Measurements from ENCODE around the gene VAV3. TPM values are rescaled to one million over a fixed set of nuclear protein-coding genes. Genes with fewer than 3 reads are reported as not detected.

VAV3 gene
- total RNA-seq, 1 donor from 2014 or later, result 4.8 TPM

DNA sequence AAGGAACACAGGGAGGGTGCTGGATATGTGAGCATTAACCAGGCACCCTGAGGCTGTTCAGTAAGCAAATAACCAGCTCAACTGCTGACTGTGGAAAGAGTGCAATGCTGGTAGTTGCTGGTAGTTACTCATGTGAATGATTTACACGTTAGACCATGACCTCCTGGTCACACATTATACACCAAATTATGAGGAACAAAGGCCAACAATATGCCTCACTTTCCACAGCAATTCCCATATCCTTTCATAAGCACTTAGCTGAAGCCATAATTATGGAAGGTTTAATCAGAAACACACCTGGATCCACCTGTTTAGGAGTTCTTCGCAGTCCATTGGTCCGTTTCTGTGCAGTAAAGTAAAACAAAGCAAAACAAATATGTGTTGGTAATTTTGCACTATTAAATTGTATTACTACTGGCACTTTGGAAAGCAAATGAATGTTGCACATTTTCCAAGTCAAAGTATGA, 281.8 kb downstream of the VAV3 start:
- Histone ChIP-seq H3K27me3 (ENCODE audit: control insufficient read depth, insufficient read depth, low read length) (no peaks in the 10 kb centered on the region), H3K36me3 (ENCODE audit: control insufficient read depth, insufficient read depth, low read length) (no peaks in the 10 kb centered on the region), H3K4me3 (ENCODE audit: low read depth, low read length) (no peak overlapping the region)
- TF ChIP-seq, protein P1, sequence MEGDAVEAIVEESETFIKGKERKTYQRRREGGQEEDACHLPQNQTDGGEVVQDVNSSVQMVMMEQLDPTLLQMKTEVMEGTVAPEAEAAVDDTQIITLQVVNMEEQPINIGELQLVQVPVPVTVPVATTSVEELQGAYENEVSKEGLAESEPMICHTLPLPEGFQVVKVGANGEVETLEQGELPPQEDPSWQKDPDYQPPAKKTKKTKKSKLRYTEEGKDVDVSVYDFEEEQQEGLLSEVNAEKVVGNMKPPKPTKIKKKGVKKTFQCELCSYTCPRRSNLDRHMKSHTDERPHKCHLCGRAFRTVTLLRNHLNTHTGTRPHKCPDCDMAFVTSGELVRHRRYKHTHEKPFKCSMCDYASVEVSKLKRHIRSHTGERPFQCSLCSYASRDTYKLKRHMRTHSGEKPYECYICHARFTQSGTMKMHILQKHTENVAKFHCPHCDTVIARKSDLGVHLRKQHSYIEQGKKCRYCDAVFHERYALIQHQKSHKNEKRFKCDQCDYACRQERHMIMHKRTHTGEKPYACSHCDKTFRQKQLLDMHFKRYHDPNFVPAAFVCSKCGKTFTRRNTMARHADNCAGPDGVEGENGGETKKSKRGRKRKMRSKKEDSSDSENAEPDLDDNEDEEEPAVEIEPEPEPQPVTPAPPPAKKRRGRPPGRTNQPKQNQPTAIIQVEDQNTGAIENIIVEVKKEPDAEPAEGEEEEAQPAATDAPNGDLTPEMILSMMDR (IDR thresholded peaks at IDR 0.05; ENCODE audit: insufficient read depth, low read length, poor library complexity, severe bottlenecking), result no peak
- DNase-seq (ENCODE audit: low read depth), result peak; percentile 56

DNA sequence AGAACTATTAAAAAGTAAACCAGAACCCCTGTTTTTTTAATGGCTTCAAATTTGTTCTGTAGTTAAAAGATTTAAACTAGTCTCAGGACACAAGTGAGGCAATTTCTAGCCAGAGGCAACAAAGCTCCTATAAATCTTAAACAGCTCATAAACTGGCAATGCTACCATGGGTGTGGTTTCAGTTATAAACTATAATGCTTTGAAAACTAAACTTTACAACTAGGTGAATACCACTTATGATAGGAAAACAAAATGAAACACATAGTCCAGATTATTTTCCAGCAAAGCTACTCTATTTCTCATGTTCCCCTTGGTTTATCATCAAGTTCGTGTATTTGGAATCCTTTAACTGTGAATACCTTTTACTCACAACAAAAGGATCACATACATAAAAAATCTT, 282.5 kb downstream of the VAV3 start:
- DNase-seq (ENCODE audit: low read depth), result no peak
- Histone ChIP-seq H3K4me3 (ENCODE audit: low read depth, low read length) (no peak overlapping the region), H3K27me3 (ENCODE audit: control insufficient read depth, insufficient read depth, low read length) (no peaks in the 10 kb centered on the region), H3K36me3 (ENCODE audit: control insufficient read depth, insufficient read depth, low read length) (no peaks in the 10 kb centered on the region)
- TF ChIP-seq, protein P1 (IDR thresholded peaks at IDR 0.05; ENCODE audit: insufficient read depth, low read length, poor library complexity, severe bottlenecking), result no peak

DNA sequence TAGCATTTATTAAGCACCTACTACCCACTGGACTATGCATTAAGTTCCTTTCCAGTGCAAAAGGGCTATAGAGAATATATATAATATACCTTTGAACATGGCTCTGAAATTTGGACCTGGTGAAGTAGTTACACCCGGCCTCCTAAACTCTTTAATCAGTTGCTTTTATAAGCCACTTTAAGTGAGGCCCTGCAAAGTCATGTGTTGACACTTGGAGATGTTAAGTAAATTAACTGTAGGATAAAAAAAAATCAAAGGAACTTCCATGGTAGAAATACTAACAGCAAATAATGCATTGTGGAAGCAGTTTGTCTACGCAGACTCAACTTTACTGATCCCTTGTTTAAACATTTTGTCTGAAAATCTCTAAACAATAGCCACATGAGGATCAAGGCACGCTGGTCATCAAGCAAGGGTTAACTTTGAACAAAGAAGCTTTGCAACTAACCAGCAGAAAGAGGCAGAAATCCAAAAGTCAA, 283.9 kb downstream of the VAV3 start:
- no peak for DNase-seq (ENCODE audit: low read depth)
- TF ChIP-seq, protein P1 (IDR thresholded peaks at IDR 0.05; ENCODE audit: insufficient read depth, low read length, poor library complexity, severe bottlenecking), result no peak
- Histone ChIP-seq H3K36me3 (ENCODE audit: control insufficient read depth, insufficient read depth, low read length) (no peaks in the 10 kb centered on the region), H3K4me3 (ENCODE audit: low read depth, low read length) (no peak overlapping the region), H3K27me3 (ENCODE audit: control insufficient read depth, insufficient read depth, low read length) (no peaks in the 10 kb centered on the region)

DNA sequence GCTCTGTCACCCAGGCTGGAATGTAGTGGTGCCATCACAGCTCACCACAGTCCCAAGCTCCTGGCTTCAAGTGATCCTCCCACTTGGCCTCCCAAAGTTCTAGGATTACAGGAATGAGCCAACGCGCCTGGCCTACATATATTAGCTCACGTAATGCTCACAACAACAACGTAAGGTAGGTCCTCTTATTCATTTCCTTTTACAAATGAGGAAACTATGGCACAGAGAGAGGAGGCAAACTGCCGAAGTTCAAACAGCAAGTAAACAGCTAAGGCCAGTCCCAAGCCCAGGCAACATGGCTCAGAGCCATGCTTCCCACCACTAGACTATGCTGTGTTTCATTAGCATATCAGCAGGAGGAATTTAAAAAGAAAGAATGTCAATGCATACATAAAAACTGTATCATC, 284.4 kb downstream of the VAV3 start:
- H3K4me3 ChIP-seq (ENCODE audit: low read depth, low read length), result no peak overlapping the region
- no peak for DNase-seq (ENCODE audit: low read depth)
- H3K27me3 ChIP-seq (ENCODE audit: control insufficient read depth, insufficient read depth, low read length), result no peaks in the 10 kb centered on the region
- TF ChIP-seq, protein P1 (IDR thresholded peaks at IDR 0.05; ENCODE audit: insufficient read depth, low read length, poor library complexity, severe bottlenecking), result no peak
- no peaks in the 10 kb centered on the region for H3K36me3 ChIP-seq (ENCODE audit: control insufficient read depth, insufficient read depth, low read length)

DNA sequence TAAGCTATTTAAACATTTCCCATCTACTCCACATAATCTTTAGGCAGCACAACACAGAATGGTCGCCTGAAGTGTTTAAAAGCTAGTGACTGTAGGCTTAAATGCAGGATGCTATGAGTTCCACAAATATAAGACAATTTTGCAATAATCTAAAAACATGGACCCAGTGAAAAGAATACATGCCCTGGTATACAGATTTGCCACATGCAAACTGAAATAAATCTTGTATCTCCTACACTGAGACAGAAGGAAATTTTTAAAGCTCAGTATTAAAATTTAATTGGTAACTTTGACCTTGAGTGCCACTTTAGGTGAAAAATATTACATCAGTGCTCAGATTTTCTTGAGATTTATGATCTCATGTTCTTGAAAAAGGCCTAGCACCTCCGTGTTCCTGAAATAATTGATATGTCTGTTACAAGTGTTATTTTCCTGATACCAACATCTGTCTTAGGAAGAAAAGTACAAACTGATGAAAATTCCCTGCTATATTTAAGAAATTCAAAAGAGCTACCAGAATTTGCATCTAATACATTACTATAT, 285.5 kb downstream of the VAV3 start:
- no peaks in the 10 kb centered on the region for H3K27me3 ChIP-seq (ENCODE audit: control insufficient read depth, insufficient read depth, low read length)
- H3K36me3 ChIP-seq (ENCODE audit: control insufficient read depth, insufficient read depth, low read length), result no peaks in the 10 kb centered on the region
- TF ChIP-seq, protein P1 (IDR thresholded peaks at IDR 0.05; ENCODE audit: insufficient read depth, low read length, poor library complexity, severe bottlenecking), result no peak
- DNase-seq (ENCODE audit: low read depth), result no peak
- H3K4me3 ChIP-seq (ENCODE audit: low read depth, low read length), result no peak overlapping the region

DNA sequence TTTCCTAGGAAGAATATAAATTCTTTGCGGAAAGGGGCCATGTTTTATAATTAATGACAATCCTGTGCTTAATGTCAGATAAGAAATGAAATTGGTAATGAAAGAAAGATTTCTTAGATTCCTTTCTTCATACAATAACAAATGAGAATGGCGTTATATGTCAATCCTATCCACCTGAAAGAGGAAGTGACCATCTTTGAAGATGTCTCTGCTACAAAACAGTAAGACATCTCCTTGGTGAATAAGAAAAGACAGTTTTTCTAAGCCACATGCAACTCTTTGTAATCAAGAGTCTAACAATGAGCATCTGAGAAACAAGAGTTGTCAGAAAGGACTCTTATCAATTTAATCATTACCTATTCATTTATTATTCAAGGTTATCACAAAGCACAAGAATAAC, 286.0 kb downstream of the VAV3 start:
- DNase-seq (ENCODE audit: low read depth), result no peak
- Histone ChIP-seq H3K36me3 (ENCODE audit: control insufficient read depth, insufficient read depth, low read length) (no peaks in the 10 kb centered on the region), H3K27me3 (ENCODE audit: control insufficient read depth, insufficient read depth, low read length) (no peaks in the 10 kb centered on the region), H3K4me3 (ENCODE audit: low read depth, low read length) (no peak overlapping the region)
- TF ChIP-seq, protein P1 (IDR thresholded peaks at IDR 0.05; ENCODE audit: insufficient read depth, low read length, poor library complexity, severe bottlenecking), result no peak

All from kidney epithelial cell (primary cell).